Measurements from ENCODE around the gene LAMTOR5.

DNA sequence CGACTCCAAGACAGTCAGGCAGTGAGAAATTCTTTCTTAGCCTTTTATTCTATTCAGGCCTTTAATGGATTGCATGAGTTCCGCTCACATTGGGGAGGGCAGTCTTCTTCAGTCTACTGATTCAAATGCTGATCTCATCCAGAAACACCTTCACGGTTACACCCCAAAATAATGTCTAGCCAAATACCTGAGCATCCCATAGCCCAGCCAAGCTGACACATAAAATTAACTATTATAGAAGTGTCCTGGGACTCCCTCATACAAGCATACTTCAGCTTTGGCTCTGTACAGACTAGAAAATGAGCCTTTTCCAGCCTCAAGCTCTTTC, 13.0 kb downstream of the LAMTOR5 start:
- TF ChIP-seq CHD1 (IDR thresholded peaks at IDR 0.05; ENCODE audit: low read depth, low read length) (no peak), SMC3 (IDR thresholded peaks at IDR 0.05; ENCODE audit: low read depth, low read length) (no peak)
- TF ChIP-seq, protein P1, sequence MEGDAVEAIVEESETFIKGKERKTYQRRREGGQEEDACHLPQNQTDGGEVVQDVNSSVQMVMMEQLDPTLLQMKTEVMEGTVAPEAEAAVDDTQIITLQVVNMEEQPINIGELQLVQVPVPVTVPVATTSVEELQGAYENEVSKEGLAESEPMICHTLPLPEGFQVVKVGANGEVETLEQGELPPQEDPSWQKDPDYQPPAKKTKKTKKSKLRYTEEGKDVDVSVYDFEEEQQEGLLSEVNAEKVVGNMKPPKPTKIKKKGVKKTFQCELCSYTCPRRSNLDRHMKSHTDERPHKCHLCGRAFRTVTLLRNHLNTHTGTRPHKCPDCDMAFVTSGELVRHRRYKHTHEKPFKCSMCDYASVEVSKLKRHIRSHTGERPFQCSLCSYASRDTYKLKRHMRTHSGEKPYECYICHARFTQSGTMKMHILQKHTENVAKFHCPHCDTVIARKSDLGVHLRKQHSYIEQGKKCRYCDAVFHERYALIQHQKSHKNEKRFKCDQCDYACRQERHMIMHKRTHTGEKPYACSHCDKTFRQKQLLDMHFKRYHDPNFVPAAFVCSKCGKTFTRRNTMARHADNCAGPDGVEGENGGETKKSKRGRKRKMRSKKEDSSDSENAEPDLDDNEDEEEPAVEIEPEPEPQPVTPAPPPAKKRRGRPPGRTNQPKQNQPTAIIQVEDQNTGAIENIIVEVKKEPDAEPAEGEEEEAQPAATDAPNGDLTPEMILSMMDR (conservative IDR thresholded peaks at IDR 0.05; ENCODE audit: low read depth, low read length): no peak
